WTC11 (cell line): ENCODE results near the gene ZMYND12. TPM values are rescaled to one million over a fixed set of nuclear protein-coding genes. Genes with fewer than 3 reads are reported as not detected.

Experiments used
- ATAC-seq: fragments of 200-7000 bp; cut with Tn5 transposase; 2 replicates; pipeline ENCODE4 v1.10.0; 2021; ENCODE audit warnings: mild to moderate bottlenecking, moderate library complexity
- CTCF ChIA-PET: fragments of 300-600 bp; sonication (Branson Sonifier 250); formaldehyde crosslinking; loops from one replicate; lab custom pipeline; 2021; ENCODE audit warnings: antibody characterized with exemption; lab: Charles Lee
- POLR2A ChIA-PET: fragments of 350-600 bp; sonication (Branson Sonifier 250); formaldehyde crosslinking; loops from one replicate; lab custom pipeline; 2021; ENCODE audit warnings: antibody characterized with exemption; lab: Charles Lee
- DNase-seq: peaks from one replicate; pipeline ENCODE4 v3.0.0; 2021; ENCODE audit warnings: low spot score
- H3K27ac Mint-ChIP-seq: 2 replicates; pipeline ENCODE4 v1.8.0; 2021; ENCODE audit warnings: mixed read lengths
- H3K27me3 Mint-ChIP-seq: 2 replicates; pipeline ENCODE4 v1.8.0; 2021; ENCODE audit warnings: low read depth, mild to moderate bottlenecking, moderate library complexity, mixed read lengths
- H3K36me3 Mint-ChIP-seq: 2 replicates; pipeline ENCODE4 v1.8.0; 2021; ENCODE audit warnings: mixed read lengths
- H3K4me1 Mint-ChIP-seq: 2 replicates; pipeline ENCODE4 v1.8.0; 2022; ENCODE audit warnings: mixed read lengths
- H3K4me3 Mint-ChIP-seq: 2 replicates; pipeline ENCODE4 v1.8.0; 2021; ENCODE audit warnings: mild to moderate bottlenecking, moderate library complexity, mixed read lengths
- H3K9me3 Mint-ChIP-seq: 2 replicates; pipeline ENCODE4 v1.8.0; 2021; ENCODE audit warnings: mixed read lengths
- ARID4B ChIP-seq: sonication (generic); formaldehyde crosslinking; IDR thresholded peaks from 2 replicates; pipeline ENCODE4 v1.8.0; 2023; ENCODE audit warnings: missing genetic modification reagents, mild to moderate bottlenecking, borderline replicate concordance
- CDX4 ChIP-seq: fragments of 250-450 bp; sonication (Bioruptor Pico); IDR thresholded peaks from 2 replicates; pipeline ENCODE4 v1.9.0; 2021; ENCODE audit warnings: moderate library complexity, mild to moderate bottlenecking, inconsistent platforms, borderline replicate concordance
- CREB1 ChIP-seq: sonication (generic); formaldehyde crosslinking; IDR thresholded peaks from 2 replicates; pipeline ENCODE4 v1.8.0; 2023; ENCODE audit warnings: mild to moderate bottlenecking, missing genetic modification reagents
- CREM ChIP-seq: sonication (generic); formaldehyde crosslinking; IDR thresholded peaks from 2 replicates; pipeline ENCODE4 v1.8.1; 2022; ENCODE audit warnings: mild to moderate bottlenecking, missing genetic modification reagents, moderate library complexity
- CTCF ChIP-seq: fragments of 200-600 bp; IDR thresholded peaks from 2 replicates; pipeline ENCODE4 v1.8.0; 2022; ENCODE audit warnings: antibody characterized with exemption
- ETV6 ChIP-seq: sonication (generic); formaldehyde crosslinking; IDR thresholded peaks from 2 replicates; pipeline ENCODE4 v1.8.1; 2022; ENCODE audit warnings: mild to moderate bottlenecking, missing genetic modification reagents
- FOXP4 ChIP-seq: sonication (generic); formaldehyde crosslinking; IDR thresholded peaks from 2 replicates; pipeline ENCODE4 v1.8.0; 2022; ENCODE audit warnings: mild to moderate bottlenecking, missing genetic modification reagents
- HMGXB4 ChIP-seq: sonication (generic); formaldehyde crosslinking; IDR thresholded peaks from 2 replicates; pipeline ENCODE4 v1.8.1; 2023; ENCODE audit warnings: mild to moderate bottlenecking, moderate library complexity, missing genetic modification reagents
- IRF1 ChIP-seq: sonication (generic); formaldehyde crosslinking; IDR thresholded peaks from 2 replicates; pipeline ENCODE4 v1.8.0; 2023; ENCODE audit warnings: missing genetic modification reagents
- MAX ChIP-seq: sonication (generic); formaldehyde crosslinking; IDR thresholded peaks from 2 replicates; pipeline ENCODE4 v1.8.0; 2022; ENCODE audit warnings: mild to moderate bottlenecking, missing genetic modification reagents
- NR2C2 ChIP-seq: sonication (generic); formaldehyde crosslinking; IDR thresholded peaks from 2 replicates; pipeline ENCODE4 v1.8.0; 2022; ENCODE audit warnings: mild to moderate bottlenecking, missing genetic modification reagents
- PREB ChIP-seq: sonication (generic); formaldehyde crosslinking; IDR thresholded peaks from 2 replicates; pipeline ENCODE4 v1.8.1; 2022; ENCODE audit warnings: mild to moderate bottlenecking, missing genetic modification reagents, moderate library complexity, borderline replicate concordance
- RORB ChIP-seq: fragments of 250-450 bp; sonication (Bioruptor Pico); IDR thresholded peaks from 2 replicates; pipeline ENCODE4 v1.9.0; 2021; ENCODE audit warnings: mild to moderate bottlenecking
- SP1 ChIP-seq: sonication (generic); formaldehyde crosslinking; conservative IDR thresholded peaks from 2 replicates; pipeline ENCODE4 v1.8.1; 2022; ENCODE audit warnings: missing genetic modification reagents
- ZBTB43 ChIP-seq: sonication (generic); formaldehyde crosslinking; IDR thresholded peaks from 2 replicates; pipeline ENCODE4 v1.8.1; 2023; ENCODE audit warnings: mild to moderate bottlenecking, missing genetic modification reagents
- ZNF416 ChIP-seq: fragments of 250-450 bp; sonication (Bioruptor Pico); IDR thresholded peaks from 2 replicates; pipeline ENCODE4 v1.9.0; 2021; ENCODE audit warnings: mild to moderate bottlenecking, inconsistent platforms
- ZNF532 ChIP-seq: fragments of 250-450 bp; sonication (Bioruptor Pico); IDR thresholded peaks from 2 replicates; pipeline ENCODE4 v1.9.0; 2021; ENCODE audit warnings: mild to moderate bottlenecking, borderline replicate concordance
- total RNA-seq: library from RNA; stranded (reverse); gene quantifications from 3 replicates; pipeline ENCODE4 v1.2.3, GENCODE V29; 2021

Gene ZMYND12
- total RNA-seq, 1 experiment from 2014 or later = 0.63 TPM

- TF ChIP-seq CTCF (no peak), RORB (CRISPR knock-in tag) (no peak)
- TF ChIP-seq, all 79 proteins: peak for 0
Measured at GRCh38 chr1:42466030-42466429, 10.2 kb upstream of the ZMYND12 start (continued).

GRCh38 chr1:42463921-42464320, 8.1 kb upstream of the ZMYND12 start:
- DNase-seq = no peak
- H3K4me3 Mint-ChIP-seq = peak overlapping the region; percentile 84
- ChIA-PET POLR2A (no interaction called here), CTCF (interaction anchor here (1.0 to 1.7 kb wide), 2 partner anchors 129 to 291 kb away, joined by 3 to 10 read pairs; no protein-coding TSS in a partner anchor)
- peaks cover 16% of the 10 kb centered on the region for H3K4me1 Mint-ChIP-seq
- peaks cover 15% of the 10 kb centered on the region for H3K36me3 Mint-ChIP-seq
- peaks cover 19% of the 10 kb centered on the region for H3K27me3 Mint-ChIP-seq
- H3K27ac Mint-ChIP-seq = no peak overlapping the region
- H3K9me3 Mint-ChIP-seq = no peaks in the 10 kb centered on the region
- no peak for ATAC-seq
- TF ChIP-seq FOXP4 (CRISPR knock-in tag) (no peak), ZNF416 (CRISPR knock-in tag) (no peak), ZNF532 (CRISPR knock-in tag) (no peak), CDX4 (CRISPR knock-in tag) (no peak), PREB (no peak), ARID4B (CRISPR knock-in tag) (no peak), CREM (CRISPR knock-in tag) (no peak), MAX (no peak), HMGXB4 (no peak), CREB1 (no peak), IRF1 (CRISPR knock-in tag) (no peak), NR2C2 (CRISPR knock-in tag) (no peak), SP1 (CRISPR knock-in tag) (no peak), ZBTB43 (CRISPR knock-in tag) (no peak), ETV6 (CRISPR knock-in tag) (no peak)
